IMR-90 (cell line): Measurements from ENCODE around the gene TEX48. TPM values are rescaled to one million over a fixed set of nuclear protein-coding genes. Genes with fewer than 3 reads are reported as not detected.

Experiments used
- ATAC-seq: fragments of 200-7000 bp; cut with Tn5 transposase; 2 replicates; pipeline ENCODE4 v1.9.1; 2020; ENCODE audit warnings: low read depth, mild to moderate bottlenecking, moderate library complexity
- BruUV-seq: library from RNA; stranded (reverse); fragments of 400-500 nt; replicated peaks from 2 replicates; lab custom pipeline; 2021; lab: Mats Ljungman, UMichigan
- CTCF ChIA-PET: fragments of 300-600 bp; formaldehyde crosslinking; extraction: SDS; loops from one replicate; lab custom pipeline; 2021; ENCODE audit warnings: antibody characterized with exemption; lab: Yijun Ruan, JAX
- POLR2A ChIA-PET: fragments of 300-600 bp; sonication (Branson Sonifier 250); formaldehyde crosslinking; loops from one replicate; lab custom pipeline; 2022; ENCODE audit warnings: antibody characterized with exemption; ENCODE audit not compliant: unreplicated experiment; lab: Charles Lee
- DNase-seq: peaks from one replicate; pipeline ENCODE4 v3.0.0; 2013
- H2AFZ ChIP-seq: replicated peaks from 2 replicates; pipeline ENCODE3; 2013; ENCODE audit warnings: low read length, mild to moderate bottlenecking; ENCODE audit not compliant: poor library complexity
- H2AK5ac ChIP-seq: 2 replicates; pipeline ENCODE4 v1.6.1; 2013; ENCODE audit warnings: low read depth, low read length, inconsistent platforms
- H2AK9ac ChIP-seq: replicated peaks from 2 replicates; pipeline ENCODE3; 2013; ENCODE audit warnings: mild to moderate bottlenecking, low read depth, low read length, moderate library complexity; ENCODE audit not compliant: poor library complexity
- H2BK120ac ChIP-seq: 2 replicates; pipeline ENCODE4 v1.6.1; 2013; ENCODE audit warnings: low read depth, low read length, inconsistent platforms
- H2BK15ac ChIP-seq: 3 replicates; pipeline ENCODE4 v1.6.1; 2013; ENCODE audit warnings: low read depth, low read length, inconsistent platforms
- H2BK20ac ChIP-seq: 2 replicates; pipeline ENCODE4 v1.6.1; 2013; ENCODE audit warnings: low read depth, mild to moderate bottlenecking, inconsistent platforms, low read length, moderate library complexity
- H2BK5ac ChIP-seq: 2 replicates; pipeline ENCODE4 v1.6.1; 2013; ENCODE audit warnings: mild to moderate bottlenecking, low read depth, low read length, inconsistent platforms; ENCODE audit not compliant: poor library complexity, severe bottlenecking
- H3K14ac ChIP-seq: replicated peaks from 2 replicates; pipeline ENCODE4 v1.6.1; 2013; ENCODE audit warnings: low read depth, low read length, inconsistent platforms
- H3K18ac ChIP-seq: 2 replicates; pipeline ENCODE4 v1.6.1; 2013; ENCODE audit warnings: low read depth, low read length, control low read depth
- H3K23ac ChIP-seq: 2 replicates; pipeline ENCODE4 v1.6.1; 2013; ENCODE audit warnings: low read depth, low read length, inconsistent platforms
- H3K27ac ChIP-seq: 2 replicates; pipeline ENCODE4 v1.5.1; 2013; ENCODE audit warnings: mild to moderate bottlenecking, control low read depth, low read length; ENCODE audit not compliant: insufficient read depth
- H3K27me3 ChIP-seq: 2 replicates; pipeline ENCODE4 v1.6.1; 2013; ENCODE audit warnings: low read length; ENCODE audit not compliant: control insufficient read depth, insufficient read depth
- H3K36me3 ChIP-seq: 2 replicates; pipeline ENCODE4 v1.6.1; 2013; ENCODE audit warnings: low read length, mixed read lengths; ENCODE audit not compliant: control insufficient read depth, insufficient read depth
- H3K4ac ChIP-seq: 2 replicates; pipeline ENCODE4 v1.6.1; 2013; ENCODE audit warnings: low read depth, low read length, inconsistent platforms
- H3K4me1 ChIP-seq: 2 replicates; pipeline ENCODE4 v1.6.1; 2013; ENCODE audit warnings: low read length, mixed read lengths; ENCODE audit not compliant: control insufficient read depth, insufficient read depth
- H3K4me2 ChIP-seq: 2 replicates; pipeline ENCODE4 v1.6.1; 2013; ENCODE audit warnings: low read depth, mild to moderate bottlenecking, control low read depth, low read length, moderate library complexity
- H3K4me3 ChIP-seq: 2 replicates; pipeline ENCODE4 v1.5.1; 2013; ENCODE audit warnings: low read depth, mild to moderate bottlenecking, control low read depth, low read length, moderate library complexity; ENCODE audit not compliant: insufficient read depth
- H3K56ac ChIP-seq: 2 replicates; pipeline ENCODE4 v1.6.1; 2013; ENCODE audit warnings: low read length, inconsistent platforms; ENCODE audit not compliant: insufficient read depth; ENCODE audit errors: extremely low read depth
- H3K79me1 ChIP-seq, 2 experiments: 2 replicates each; pipeline ENCODE4 v1.6.1; 2013; ENCODE audit warnings: low read length in 2 of 2, inconsistent platforms in 1 of 2, low read depth in 1 of 2
- H3K9ac ChIP-seq: 2 replicates; pipeline ENCODE4 v1.6.1; 2013; ENCODE audit warnings: low read depth, low read length, control low read depth
- H3K9me1 ChIP-seq: 2 replicates; pipeline ENCODE4 v1.6.1; 2013; ENCODE audit warnings: low read length, inconsistent platforms; ENCODE audit not compliant: insufficient read depth
- H3K9me3 ChIP-seq: 2 replicates; pipeline ENCODE4 v1.6.1; 2013; ENCODE audit warnings: low read length; ENCODE audit not compliant: control insufficient read depth, insufficient read depth
- H4K20me1 ChIP-seq: 2 replicates; pipeline ENCODE4 v1.6.1; 2013; ENCODE audit warnings: low read length, inconsistent platforms; ENCODE audit not compliant: insufficient read depth
- H4K5ac ChIP-seq: 2 replicates; pipeline ENCODE4 v1.6.1; 2013; ENCODE audit warnings: mild to moderate bottlenecking, low read depth, low read length, control low read depth
- H4K8ac ChIP-seq, 2 experiments: 2 replicates each; pipeline ENCODE4 v1.6.1; 2013; ENCODE audit warnings: low read depth in 2 of 2, low read length in 2 of 2, control low read depth in 1 of 2, inconsistent platforms in 1 of 2
- H4K91ac ChIP-seq: 2 replicates; pipeline ENCODE4 v1.6.1; 2013; ENCODE audit warnings: low read depth, low read length, inconsistent platforms; ENCODE audit not compliant: insufficient read depth
- NFE2L2 ChIP-seq: fragments of 150-350 bp; IDR thresholded peaks from 2 replicates; pipeline ENCODE4 v1.6.1; 2016; ENCODE audit warnings: low read depth, mild to moderate bottlenecking, low read length
- RFX5 ChIP-seq: IDR thresholded peaks from 2 replicates; pipeline ENCODE4 v1.8.0; 2012; ENCODE audit warnings: low read depth, mild to moderate bottlenecking, low read length, moderate library complexity
- WGBS, 2 experiments: methylation state at CpG; one replicate each; pipeline versions ENCODE4 v1.1.5 to v1.1.7; 2013; ENCODE audit warnings: missing lambda C conversion rate in 2 of 2; ENCODE audit not compliant: insufficient read length in 1 of 2; ENCODE audit errors: extremely low coverage in 2 of 2; 5-methylcytosine and 5-hydroxymethylcytosine counted together
- dilution Hi-C: fragments of 300-500 bp; cut with HindIII; formaldehyde crosslinking; loops from one replicate; pipeline ENCODE4 v1.14.3; 2018; ENCODE audit warnings: low sequenced_read_pairs; ENCODE audit not compliant: unreplicated experiment
- in situ Hi-C: fragments of 300-500 bp; cut with MboI; formaldehyde crosslinking; loops from 3 replicates; pipeline ENCODE4 v1.14.3; 2019; ENCODE audit warnings: low sequenced_read_pairs, inconsistent platforms, mixed read lengths
- intact Hi-C: fragments of 100-400 bp; cut with micrococcal nuclease; formaldehyde crosslinking; loops from 2 replicates; pipeline ENCODE4 v1.10.0; 2022
- polyA plus RNA-seq, 3 experiments: library from polyadenylated mRNA; depleted of rRNA; stranded (reverse); fragments of >200 nt; gene quantifications; 2 replicates each; pipeline ENCODE4 v1.2.3, GENCODE V29; 2012; ENCODE audit warnings: low replicate concordance in 1 of 3
- total RNA-seq: library from RNA; depleted of rRNA; stranded (reverse); fragments of >200 nt; gene quantifications from 2 replicates; pipeline ENCODE4 v1.2.3, GENCODE V29; 2012
- TF ChIP-seq, protein P1 (sequence below): fragments of 150-350 bp; IDR thresholded peaks from 2 replicates; pipeline ENCODE4 v1.6.1; 2016; ENCODE audit warnings: low read depth, mild to moderate bottlenecking, low read length, moderate library complexity, borderline replicate concordance

The TEX48 gene
- total and polyA plus RNA-seq, 2 of the 4 experiments (the other 2 are of a cell fraction), result not detected

GRCh38 chr9:114657705-114658104 lies 24.3 kb downstream of the TEX48 start, which contains the start of gene TEX53:
TSS of gene TEX53 (minus strand) at chr9:114657805. CDS start at chr9:114657774, 31 bp downstream.
- H3K4ac ChIP-seq, result no peak within 1 kb of the TSS
- no peak within 1 kb of the TSS for H4K91ac ChIP-seq
- no TSS peak for BruUV-seq
- H4K20me1 ChIP-seq, result no peaks in the 10 kb centered on the region; the same call in 1 of the 2 replicates
- no peak within 1 kb of the TSS for H3K9ac ChIP-seq
- H4K5ac ChIP-seq, result no peak within 1 kb of the TSS
- no peak within 1 kb of the TSS for H3K4me2 ChIP-seq
- TF ChIP-seq, protein P1, sequence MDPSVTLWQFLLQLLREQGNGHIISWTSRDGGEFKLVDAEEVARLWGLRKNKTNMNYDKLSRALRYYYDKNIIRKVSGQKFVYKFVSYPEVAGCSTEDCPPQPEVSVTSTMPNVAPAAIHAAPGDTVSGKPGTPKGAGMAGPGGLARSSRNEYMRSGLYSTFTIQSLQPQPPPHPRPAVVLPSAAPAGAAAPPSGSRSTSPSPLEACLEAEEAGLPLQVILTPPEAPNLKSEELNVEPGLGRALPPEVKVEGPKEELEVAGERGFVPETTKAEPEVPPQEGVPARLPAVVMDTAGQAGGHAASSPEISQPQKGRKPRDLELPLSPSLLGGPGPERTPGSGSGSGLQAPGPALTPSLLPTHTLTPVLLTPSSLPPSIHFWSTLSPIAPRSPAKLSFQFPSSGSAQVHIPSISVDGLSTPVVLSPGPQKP, result no peak
- TF ChIP-seq RFX5 (no peak), NFE2L2 (no peak)
- H2AK9ac ChIP-seq, result no peak within 1 kb of the TSS
- ATAC-seq (no peak), DNase-seq (no peak)
- in situ Hi-C loops (no loop called here), dilution Hi-C loops (no loop called here), intact Hi-C loops (no loop called here)
- WGBS, 2 experiments, result 100% methylated on average over 1 of the region's 6 CpGs; no CpG with 5 or more reads in 1 of the 2 experiments
- no peak within 1 kb of the TSS for H3K14ac ChIP-seq
- H3K79me1 ChIP-seq, result no peaks in the 10 kb centered on the region
- H2BK5ac ChIP-seq, result no peak within 1 kb of the TSS
- no peak within 1 kb of the TSS for H2BK20ac ChIP-seq
- H3K27me3 ChIP-seq, result peaks cover 20% of the 10 kb centered on the region
- ChIA-PET CTCF (no interaction called here), POLR2A (no interaction called here)
- H3K9me1 ChIP-seq, result no peaks in the 10 kb centered on the region
- H3K4me1 ChIP-seq, result peaks cover 4% of the 10 kb centered on the region
- H3K27ac ChIP-seq, result no peak within 1 kb of the TSS
- no peaks in the 10 kb centered on the region for H3K36me3 ChIP-seq
- H2AK5ac ChIP-seq, result no peak within 1 kb of the TSS
- H3K4me3 ChIP-seq, result no peak within 1 kb of the TSS
- H3K18ac ChIP-seq, result no peak within 1 kb of the TSS
- no peak within 1 kb of the TSS for H3K56ac ChIP-seq
- H2BK15ac ChIP-seq, result no peak within 1 kb of the TSS
- no peaks in the 10 kb centered on the region for H3K9me3 ChIP-seq
- no peak within 1 kb of the TSS for H4K8ac ChIP-seq
- H2AFZ ChIP-seq, result no peak within 1 kb of the TSS
- no peak within 1 kb of the TSS for H3K23ac ChIP-seq
- H2BK120ac ChIP-seq, result no peak within 1 kb of the TSS
